ENCODE data around the gene EXOC3L4.

EXOC3L4 gene

DNA sequence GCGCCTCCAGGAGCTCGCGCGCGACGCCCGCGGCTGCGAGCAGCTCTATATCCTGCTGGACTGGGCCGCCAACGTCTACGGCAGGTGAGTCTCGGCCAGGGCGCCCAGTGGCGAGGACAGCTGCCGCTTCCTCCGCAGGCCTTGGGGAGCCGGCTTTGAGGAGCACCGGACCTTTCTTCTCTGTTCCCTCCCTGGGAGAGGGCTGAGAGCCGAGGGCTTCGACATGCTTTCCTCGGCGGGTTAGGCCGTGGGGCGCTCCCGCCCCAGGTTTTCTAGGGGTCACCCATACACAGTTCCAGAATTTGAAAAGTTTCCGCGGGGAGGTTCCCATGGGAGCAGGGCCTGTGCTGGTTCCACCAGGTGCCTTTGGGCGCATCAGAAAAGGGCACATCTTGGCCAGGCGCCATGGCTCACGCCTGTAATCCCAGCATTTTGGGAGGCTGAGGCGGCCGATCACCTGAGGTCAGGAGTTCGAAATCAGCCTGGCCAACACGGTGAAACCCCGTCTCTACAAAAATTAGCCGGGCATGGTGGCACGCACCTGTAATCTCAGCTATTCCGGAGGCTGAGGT is 8.2 kb downstream of the EXOC3L4 start:
- Histone ChIP-seq H3K27me3 (ENCODE audit: insufficient read depth, low read depth, severe bottlenecking) (peaks cover 11% of the 10 kb centered on the region), H3K9me3 (ENCODE audit: severe bottlenecking) (no peaks in the 10 kb centered on the region), H3K4me3 (ENCODE audit: low read depth, low read length) (no peak overlapping the region), H3K27ac (no peak overlapping the region), H3K36me3 (no peaks in the 10 kb centered on the region)
- no peak for TF ChIP-seq CTCF (IDR thresholded peaks at IDR 0.05; ENCODE audit: low read depth, low read length)
- DNase-seq: no peak

GRCh38 chr14:103103461-103104388 is 9.2 kb downstream of the EXOC3L4 start:
- H3K27me3 ChIP-seq (ENCODE audit: insufficient read depth, low read depth, severe bottlenecking): peaks cover 11% of the 10 kb centered on the region
- peak; percentile 43 for TF ChIP-seq CTCF (IDR thresholded peaks at IDR 0.05; ENCODE audit: low read depth, low read length)
- DNase-seq: peak; percentile 86
- H3K36me3 ChIP-seq: no peaks in the 10 kb centered on the region
- H3K27ac ChIP-seq: no peak overlapping the region
- no peaks in the 10 kb centered on the region for H3K9me3 ChIP-seq (ENCODE audit: severe bottlenecking)
- H3K4me3 ChIP-seq (ENCODE audit: low read depth, low read length): peak overlapping the region; percentile 37

DNA sequence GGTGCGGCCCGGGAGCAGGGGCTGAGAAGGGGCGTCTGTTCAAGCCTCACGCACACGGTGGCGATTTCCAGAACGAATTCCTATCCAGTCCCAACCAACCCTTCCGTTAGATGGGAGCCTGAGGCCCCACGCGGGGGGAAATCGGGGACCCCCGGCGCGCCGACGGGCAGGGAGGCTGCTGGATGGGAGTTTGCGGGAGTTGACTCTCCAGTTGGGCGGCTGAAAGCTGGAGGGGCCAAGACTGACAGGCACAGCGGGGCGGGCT is 9.8 kb downstream of the EXOC3L4 start:
- H3K36me3 ChIP-seq: no peaks in the 10 kb centered on the region
- peaks cover 11% of the 10 kb centered on the region for H3K27me3 ChIP-seq (ENCODE audit: insufficient read depth, low read depth, severe bottlenecking)
- no peak overlapping the region for H3K27ac ChIP-seq
- peak overlapping the region; percentile 37 for H3K4me3 ChIP-seq (ENCODE audit: low read depth, low read length)
- no peak for DNase-seq
- H3K9me3 ChIP-seq (ENCODE audit: severe bottlenecking): no peaks in the 10 kb centered on the region
- TF ChIP-seq CTCF (IDR thresholded peaks at IDR 0.05; ENCODE audit: low read depth, low read length): no peak

GRCh38 chr14:103104654-103105452 is 10.3 kb downstream of the EXOC3L4 start:
- Histone ChIP-seq H3K36me3 (no peaks in the 10 kb centered on the region), H3K9me3 (ENCODE audit: severe bottlenecking) (no peaks in the 10 kb centered on the region), H3K27ac (no peak overlapping the region), H3K4me3 (ENCODE audit: low read depth, low read length) (peak overlapping the region; percentile 37), H3K27me3 (ENCODE audit: insufficient read depth, low read depth, severe bottlenecking) (peaks cover 11% of the 10 kb centered on the region)
- peak; percentile 96 for TF ChIP-seq CTCF (IDR thresholded peaks at IDR 0.05; ENCODE audit: low read depth, low read length)
- DNase-seq: peak; percentile 75

GRCh38 chr14:103105580-103106150 is 11.1 kb downstream of the EXOC3L4 start:
- H3K4me3 ChIP-seq (ENCODE audit: low read depth, low read length): no peak overlapping the region

More at GRCh38 chr14:103105580-103106150, 11.1 kb downstream of the EXOC3L4 start:
- no peaks in the 10 kb centered on the region for H3K9me3 ChIP-seq (ENCODE audit: severe bottlenecking)
- peaks cover 11% of the 10 kb centered on the region for H3K27me3 ChIP-seq (ENCODE audit: insufficient read depth, low read depth, severe bottlenecking)
- peak; percentile 44; the same call in 1 of the 2 replicates for TF ChIP-seq CTCF (IDR thresholded peaks at IDR 0.05; ENCODE audit: low read depth, low read length)
- H3K27ac ChIP-seq: 0 out of 2 replicates have a peak overlapping the region, but pooled peaks have one; percentile 12
- no peaks in the 10 kb centered on the region for H3K36me3 ChIP-seq
- peak; percentile 69 for DNase-seq

Data from WERI-Rb-1 (cell line).